Neutrophil (primary cell): ENCODE results near the gene NOXO1.

Experiments used
- H3K27ac ChIP-seq: fragments of 200-600 bp; sonication (generic); 2 replicates; pipeline ENCODE4 v1.5.1; 2016; ENCODE audit warnings: mild to moderate bottlenecking, moderate library complexity
- H3K27me3 ChIP-seq: fragments of 200-600 bp; sonication (generic); 2 replicates; pipeline ENCODE4 v1.6.0; 2016; ENCODE audit warnings: mild to moderate bottlenecking
- H3K36me3 ChIP-seq: fragments of 200-600 bp; sonication (generic); 2 replicates; pipeline ENCODE4 v1.5.1; 2017
- H3K4me1 ChIP-seq, 2 experiments: fragments of 200-600 bp in 1 of 2; sonication (generic) in 1 of 2; 1 replicate in 1 of 2; 2 replicates in 1 of 2; pipeline versions ENCODE4 v1.5.1 to v1.6.1; 2013 to 2016; ENCODE audit warnings: low read depth in 1 of 2, low read length in 1 of 2, mild to moderate bottlenecking in 1 of 2, moderate library complexity in 1 of 2; ENCODE audit not compliant: control insufficient read depth in 1 of 2, insufficient read depth in 1 of 2
- H3K4me3 ChIP-seq, 2 experiments: fragments of 200-600 bp in 1 of 2; sonication (generic) in 1 of 2; 1 replicate in 1 of 2; 2 replicates in 1 of 2; pipeline ENCODE4 v1.5.1; 2013 to 2016; ENCODE audit warnings: low read depth in 1 of 2, low read length in 1 of 2, mild to moderate bottlenecking in 1 of 2, moderate library complexity in 1 of 2
- H3K9me3 ChIP-seq: fragments of 200-600 bp; sonication (generic); 2 replicates; pipeline ENCODE4 v1.5.1; 2016
- TF ChIP-seq, protein P1 (sequence below): fragments of 200-600 bp; sonication (generic); IDR thresholded peaks from 2 replicates; pipeline ENCODE4 v1.5.1; 2016; ENCODE audit warnings: antibody characterized with exemption

NOXO1 gene

GRCh38 chr16:1976951-1977874 is 4.1 kb downstream of the NOXO1 start:
- Histone ChIP-seq H3K4me1 (peaks cover 8% of the 10 kb centered on the region in 2 experiments), H3K4me3 (no peak overlapping the region), H3K27me3 (peaks cover 46% of the 10 kb centered on the region), H3K36me3 (peaks cover 41% of the 10 kb centered on the region), H3K9me3 (no peaks in the 10 kb centered on the region), H3K27ac (no peak overlapping the region)
- TF ChIP-seq, protein P1, sequence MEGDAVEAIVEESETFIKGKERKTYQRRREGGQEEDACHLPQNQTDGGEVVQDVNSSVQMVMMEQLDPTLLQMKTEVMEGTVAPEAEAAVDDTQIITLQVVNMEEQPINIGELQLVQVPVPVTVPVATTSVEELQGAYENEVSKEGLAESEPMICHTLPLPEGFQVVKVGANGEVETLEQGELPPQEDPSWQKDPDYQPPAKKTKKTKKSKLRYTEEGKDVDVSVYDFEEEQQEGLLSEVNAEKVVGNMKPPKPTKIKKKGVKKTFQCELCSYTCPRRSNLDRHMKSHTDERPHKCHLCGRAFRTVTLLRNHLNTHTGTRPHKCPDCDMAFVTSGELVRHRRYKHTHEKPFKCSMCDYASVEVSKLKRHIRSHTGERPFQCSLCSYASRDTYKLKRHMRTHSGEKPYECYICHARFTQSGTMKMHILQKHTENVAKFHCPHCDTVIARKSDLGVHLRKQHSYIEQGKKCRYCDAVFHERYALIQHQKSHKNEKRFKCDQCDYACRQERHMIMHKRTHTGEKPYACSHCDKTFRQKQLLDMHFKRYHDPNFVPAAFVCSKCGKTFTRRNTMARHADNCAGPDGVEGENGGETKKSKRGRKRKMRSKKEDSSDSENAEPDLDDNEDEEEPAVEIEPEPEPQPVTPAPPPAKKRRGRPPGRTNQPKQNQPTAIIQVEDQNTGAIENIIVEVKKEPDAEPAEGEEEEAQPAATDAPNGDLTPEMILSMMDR: no peak

DNA sequence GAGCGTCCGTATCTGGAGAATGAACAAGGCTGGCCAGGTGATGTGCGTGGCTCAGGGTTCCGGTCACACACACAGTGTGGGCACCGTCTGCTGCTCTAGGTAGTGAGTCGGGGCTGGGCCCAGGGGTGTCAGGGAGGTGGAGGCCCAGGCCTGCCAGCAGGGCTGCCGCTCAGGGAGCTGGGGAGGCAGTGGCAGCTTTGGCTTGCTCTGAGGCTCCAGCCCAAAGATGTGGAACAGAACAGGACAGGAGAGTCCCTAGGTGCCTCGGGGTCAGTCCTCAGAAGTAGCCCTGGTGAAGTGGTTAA is 5.1 kb downstream of the NOXO1 start:
- H3K27me3 ChIP-seq: peaks cover 35% of the 10 kb centered on the region
- peaks cover 14 to 15% of the 10 kb centered on the region in 2 experiments for H3K4me1 ChIP-seq
- TF ChIP-seq, protein P1: no peak
- H3K36me3 ChIP-seq: peaks cover 41% of the 10 kb centered on the region
- H3K4me3 ChIP-seq: no peak overlapping the region
- H3K27ac ChIP-seq: no peak overlapping the region
- H3K9me3 ChIP-seq: no peaks in the 10 kb centered on the region

DNA sequence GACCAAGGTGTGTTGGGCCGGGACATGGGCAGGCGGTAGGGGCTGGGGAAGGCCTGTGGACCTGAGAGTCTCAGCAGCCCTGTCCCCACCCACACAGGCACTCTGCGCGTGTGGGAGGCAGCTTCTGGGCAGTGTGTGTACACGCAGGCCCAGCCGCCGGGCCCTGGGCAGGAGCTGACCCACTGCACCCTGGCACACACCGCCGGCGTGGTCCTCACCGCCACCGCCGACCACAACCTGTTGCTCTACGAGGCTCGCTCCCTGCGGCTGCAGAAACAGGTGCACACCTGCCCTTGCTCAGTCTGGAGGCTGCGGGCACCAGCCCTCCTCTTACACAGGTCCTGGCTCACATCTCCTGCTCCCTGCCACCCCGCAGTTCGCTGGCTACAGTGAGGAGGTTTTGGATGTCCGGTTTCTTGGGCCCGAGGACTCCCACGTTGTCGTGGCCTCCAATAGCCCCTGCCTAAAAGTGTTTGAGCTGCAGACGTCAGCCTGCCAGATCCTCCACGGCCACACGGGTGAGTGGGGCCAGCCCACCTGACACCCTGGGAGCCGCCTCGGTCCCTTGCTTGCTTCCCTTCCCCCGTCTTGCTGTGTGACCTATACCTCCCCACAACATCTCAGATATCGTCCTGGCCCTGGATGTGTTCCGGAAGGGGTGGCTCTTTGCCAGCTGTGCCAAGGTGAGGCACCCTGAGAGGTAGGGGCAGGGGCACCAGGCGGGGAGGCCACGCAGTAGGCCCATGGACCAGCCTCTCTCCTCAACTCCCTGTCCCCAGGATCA is 5.6 kb downstream of the NOXO1 start:
- H3K9me3 ChIP-seq: no peaks in the 10 kb centered on the region
- H3K4me3 ChIP-seq: no peak overlapping the region
- peaks cover 41% of the 10 kb centered on the region for H3K36me3 ChIP-seq
- H3K27me3 ChIP-seq: peaks cover 30% of the 10 kb centered on the region
- TF ChIP-seq, protein P1: no peak
- H3K27ac ChIP-seq: no peak overlapping the region
- peaks cover 19 to 21% of the 10 kb centered on the region in 2 experiments for H3K4me1 ChIP-seq

DNA sequence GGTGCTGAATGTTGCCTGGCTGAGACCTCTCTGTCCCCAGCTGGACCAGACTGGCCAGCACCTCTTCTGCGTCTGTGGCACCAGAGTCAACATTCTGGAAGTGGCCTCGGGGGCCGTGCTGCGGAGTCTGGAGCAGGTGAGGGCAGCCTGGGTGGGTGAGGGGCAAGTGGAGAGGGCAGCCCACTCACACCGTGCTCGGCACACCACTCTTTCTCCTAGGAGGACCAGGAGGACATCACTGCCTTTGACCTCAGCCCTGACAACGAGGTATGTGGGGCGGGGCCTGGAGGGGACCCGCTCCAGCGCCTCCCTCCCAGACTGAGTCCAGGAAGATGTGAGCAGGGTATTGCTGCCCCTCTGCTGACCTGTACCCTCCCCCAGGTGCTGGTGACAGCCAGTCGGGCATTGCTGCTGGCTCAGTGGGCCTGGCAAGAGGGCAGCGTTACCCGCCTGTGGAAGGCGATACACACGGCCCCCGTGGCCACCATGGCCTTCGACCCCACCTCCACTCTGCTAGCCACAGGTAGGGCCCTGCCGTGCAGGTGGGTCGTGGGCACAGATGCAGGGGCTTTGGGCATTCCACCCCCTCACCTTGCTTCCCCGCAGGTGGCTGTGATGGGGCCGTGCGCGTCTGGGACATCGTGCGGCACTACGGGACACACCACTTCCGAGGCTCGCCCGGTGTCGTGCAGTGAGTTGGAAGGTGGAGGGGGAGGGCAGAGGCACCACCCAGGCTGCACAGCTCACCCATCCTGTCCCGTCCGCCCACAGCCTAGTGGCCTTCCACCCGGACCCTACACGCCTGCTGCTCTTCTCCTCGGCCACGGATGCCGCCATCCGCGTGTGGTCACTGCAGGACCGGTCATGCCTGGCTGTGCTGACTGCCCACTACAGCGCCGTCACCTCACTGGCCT is 6.9 kb downstream of the NOXO1 start:
- Histone ChIP-seq H3K9me3 (no peaks in the 10 kb centered on the region), H3K36me3 (peaks cover 41% of the 10 kb centered on the region), H3K4me3 (no peak overlapping the region), H3K27me3 (peaks cover 18% of the 10 kb centered on the region), H3K27ac (no peak overlapping the region), H3K4me1 (peaks cover 19 to 22% of the 10 kb centered on the region in 2 experiments)
- TF ChIP-seq, protein P1: no peak
